MM.1S (cell line): Measurements from ENCODE around the gene EPG5.
"Not testable (repeated sequence)": the region's sequence is repeated elsewhere in the genome, so short reads cannot be mapped to it uniquely, and the experiment has no call there.

ENCODE experiments used
- DNase-seq: peaks from one replicate; pipeline ENCODE4 v3.0.0-alpha.2; 2015
- H2AFZ ChIP-seq: fragments of 300-600 bp; sonication (generic); 2 replicates; pipeline ENCODE4 v1.6.0; 2016; ENCODE audit warnings: antibody characterized with exemption, low read length
- H3F3A ChIP-seq: fragments of 300-600 bp; sonication (generic); 2 replicates; pipeline ENCODE4 v1.6.1; 2016; ENCODE audit warnings: mild to moderate bottlenecking, antibody characterized with exemption, low read length, moderate library complexity, mixed read lengths; ENCODE audit not compliant: insufficient read depth
- H3K27ac ChIP-seq: fragments of 300-600 bp; sonication (generic); 2 replicates; pipeline ENCODE4 v1.5.1; 2016; ENCODE audit warnings: mild to moderate bottlenecking, low read length
- H3K27me3 ChIP-seq: fragments of 300-600 bp; sonication (generic); replicated peaks from 2 replicates; pipeline ENCODE4 v1.6.0; 2016; ENCODE audit warnings: low read length; ENCODE audit not compliant: insufficient read depth
- H3K36me3 ChIP-seq: fragments of 300-600 bp; sonication (generic); replicated peaks from 2 replicates; pipeline ENCODE4 v1.6.1; 2016; ENCODE audit warnings: mild to moderate bottlenecking, low read length, mixed read lengths; ENCODE audit not compliant: insufficient read depth
- H3K4me1 ChIP-seq: fragments of 300-600 bp; sonication (generic); 2 replicates; pipeline ENCODE4 v1.6.1; 2016; ENCODE audit warnings: low read length, mixed read lengths
- H3K4me2 ChIP-seq: fragments of 300-600 bp; sonication (generic); 2 replicates; pipeline ENCODE4 v1.6.0; 2016; ENCODE audit warnings: low read depth, low read length
- H3K4me3 ChIP-seq: fragments of 300-600 bp; sonication (generic); 2 replicates; pipeline ENCODE4 v1.5.1; 2016; ENCODE audit warnings: low read length, mixed read lengths
- H3K79me2 ChIP-seq: fragments of 300-600 bp; sonication (generic); 2 replicates; pipeline ENCODE4 v1.6.1; 2016; ENCODE audit warnings: mixed run types, low read length, mixed read lengths
- H3K9ac ChIP-seq: fragments of 300-600 bp; sonication (generic); 2 replicates; pipeline ENCODE4 v1.6.1; 2016; ENCODE audit warnings: low read length, mixed read lengths
- H3K9me2 ChIP-seq: fragments of 300-600 bp; sonication (generic); replicated peaks from 2 replicates; pipeline ENCODE4 v1.6.1; 2016; ENCODE audit warnings: mild to moderate bottlenecking, low read length, mixed read lengths; ENCODE audit not compliant: insufficient read depth
- H3K9me3 ChIP-seq: fragments of 300-600 bp; sonication (generic); replicated peaks from 2 replicates; pipeline ENCODE4 v1.6.1; 2016; ENCODE audit warnings: mild to moderate bottlenecking, low read length, mixed read lengths; ENCODE audit not compliant: insufficient read depth
- H4K20me1 ChIP-seq: fragments of 300-600 bp; sonication (generic); 2 replicates; pipeline ENCODE4 v1.6.1; 2016; ENCODE audit warnings: mild to moderate bottlenecking, low read length, moderate library complexity, mixed read lengths; ENCODE audit not compliant: insufficient read depth
- CTCF ChIP-seq: fragments of 300-600 bp; sonication (generic); IDR thresholded peaks from 2 replicates; pipeline ENCODE4 v1.5.1; 2016; ENCODE audit warnings: antibody characterized with exemption, low read length, mixed read lengths
- EZH2 ChIP-seq: fragments of 300-600 bp; sonication (generic); optimal IDR thresholded peaks from 2 replicates; pipeline ENCODE3; 2017; ENCODE audit warnings: low read depth, mild to moderate bottlenecking, antibody characterized with exemption, low read length, mixed read lengths
- EZH2phosphoT487 ChIP-seq: fragments of 300-600 bp; sonication (generic); IDR thresholded peaks from 2 replicates; pipeline ENCODE4 v1.6.1; 2018; ENCODE audit warnings: antibody characterized with exemption, low read length

Gene EPG5

GRCh38 chr18:45974088-45974536 lies 7.0 kb upstream of the EPG5 start:
- DNase-seq, result peak; percentile 71
- Histone ChIP-seq H4K20me1 (no peaks in the 10 kb centered on the region), H3K4me3 (no peak overlapping the region), H3K36me3 (no peaks in the 10 kb centered on the region), H3K27ac (no peak overlapping the region), H2AFZ (no peak overlapping the region), H3K9ac (no peak overlapping the region), H3K4me1 (0 out of 2 replicates have a peak, but pooled peaks cover 3% of the 10 kb centered on the region), H3K9me2 (no peaks in the 10 kb centered on the region), H3K79me2 (no peaks in the 10 kb centered on the region), H3K27me3 (no peaks in the 10 kb centered on the region), H3K9me3 (no peaks in the 10 kb centered on the region), H3F3A (no peaks in the 10 kb centered on the region), H3K4me2 (peak overlapping the region; percentile 3; the same call in 1 of the 2 replicates)
- TF ChIP-seq EZH2phosphoT487 (no peak), CTCF (peak; percentile 82), EZH2 (no peak)

GRCh38 chr18:45964913-45965312 lies 2.2 kb downstream of the EPG5 start:
- not testable (repeated sequence) for H3K36me3 ChIP-seq, H2AFZ ChIP-seq, H3K27me3 ChIP-seq, H3K9me3 ChIP-seq, H3K9me2 ChIP-seq, H3K4me3 ChIP-seq, DNase-seq, H3K27ac ChIP-seq, H4K20me1 ChIP-seq, H3F3A ChIP-seq, H3K4me2 ChIP-seq, H3K9ac ChIP-seq
- Histone ChIP-seq H3K79me2 (peaks cover 64% of the 10 kb centered on the region), H3K4me1 (peaks cover 20% of the 10 kb centered on the region)

- Histone ChIP-seq H3K27ac (peak overlapping the region; percentile 41; the same call in 1 of the 2 replicates), H3K36me3 (no peaks in the 10 kb centered on the region), H3K9me2 (no peaks in the 10 kb centered on the region), H3K9ac (no peak overlapping the region), H3K4me2 (peak overlapping the region; percentile 44), H4K20me1 (no peaks in the 10 kb centered on the region), H3K27me3 (no peaks in the 10 kb centered on the region), H3K4me3 (no peak overlapping the region), H3F3A (peaks cover 3% of the 10 kb centered on the region; the same call in 1 of the 2 replicates), H3K79me2 (peaks cover 79% of the 10 kb centered on the region), H3K4me1 (peaks cover 20% of the 10 kb centered on the region), H2AFZ (no peak overlapping the region), H3K9me3 (no peaks in the 10 kb centered on the region)
- TF ChIP-seq EZH2phosphoT487 (no peak), CTCF (no peak), EZH2 (no peak)
- DNase-seq, result no peak
Observed at GRCh38 chr18:45962866-45963265, 4.3 kb downstream of the EPG5 start.

GRCh38 chr18:45962461-45962860 lies 4.7 kb downstream of the EPG5 start:
- H3K9ac ChIP-seq, result no peak overlapping the region
- peaks cover 3% of the 10 kb centered on the region; the same call in 1 of the 2 replicates for H3F3A ChIP-seq
- peaks cover 20% of the 10 kb centered on the region for H3K4me1 ChIP-seq
- no peaks in the 10 kb centered on the region for H3K27me3 ChIP-seq
- no peaks in the 10 kb centered on the region for H3K9me2 ChIP-seq
- H3K27ac ChIP-seq, result peak overlapping the region; percentile 41; the same call in 1 of the 2 replicates
- DNase-seq, result peak; percentile 49
- H3K79me2 ChIP-seq, result peaks cover 83% of the 10 kb centered on the region
- no peak overlapping the region for H3K4me3 ChIP-seq
- H3K9me3 ChIP-seq, result no peaks in the 10 kb centered on the region
- H2AFZ ChIP-seq, result no peak overlapping the region
- peak overlapping the region; percentile 44 for H3K4me2 ChIP-seq
- TF ChIP-seq CTCF (no peak), EZH2 (no peak), EZH2phosphoT487 (no peak)
- H4K20me1 ChIP-seq, result no peaks in the 10 kb centered on the region
- no peaks in the 10 kb centered on the region for H3K36me3 ChIP-seq

- H3K9me3 ChIP-seq, DNase-seq, H4K20me1 ChIP-seq, H3K27me3 ChIP-seq, H3F3A ChIP-seq, H3K4me2 ChIP-seq, H3K9ac ChIP-seq, H2AFZ ChIP-seq, H3K4me3 ChIP-seq, H3K27ac ChIP-seq, H3K9me2 ChIP-seq, H3K36me3 ChIP-seq: not testable (repeated sequence)
- H3K79me2 ChIP-seq, result peaks cover 73% of the 10 kb centered on the region
- H3K4me1 ChIP-seq, result peaks cover 20% of the 10 kb centered on the region
Observed at GRCh38 chr18:45959484-45959883, 7.6 kb downstream of the EPG5 start.
